Small intestine (tissue), 7 donors: ENCODE measurements around the gene KLK15. TPM values are rescaled to one million over a fixed set of nuclear protein-coding genes. Genes with fewer than 3 reads are reported as not detected.

Source experiments
- DNase-seq, 2 donors: peaks; one replicate each; pipeline versions ENCODE4 v3.0.0 to v3.0.0-alpha.2; 2013
- FAIRE-seq: peaks from 2 replicates; lab custom pipeline; 2012; peaks lifted over from hg19 to GRCh38; lab: Jason Lieb, UNC
- H3K27ac ChIP-seq, 3 donors: one replicate each; pipeline ENCODE4 v1.5.1; 2013; ENCODE audit warnings: low read length in 2 of 3, mild to moderate bottlenecking in 2 of 3, control low read depth in 1 of 3, inconsistent platforms in 1 of 3, low read depth in 1 of 3, moderate library complexity in 1 of 3
- H3K27me3 ChIP-seq, 3 donors: one replicate each; pipeline ENCODE4 v1.6.1; 2013; ENCODE audit warnings: low read length in 3 of 3, inconsistent platforms in 1 of 3; ENCODE audit not compliant: control insufficient read depth in 3 of 3, insufficient read depth in 3 of 3
- H3K36me3 ChIP-seq, 3 donors: one replicate each; pipeline ENCODE4 v1.6.1; 2013; ENCODE audit warnings: low read length in 3 of 3, inconsistent platforms in 1 of 3, low read depth in 1 of 3, mild to moderate bottlenecking in 1 of 3, moderate library complexity in 1 of 3; ENCODE audit not compliant: control insufficient read depth in 3 of 3, insufficient read depth in 2 of 3
- H3K4me1 ChIP-seq, 3 donors: one replicate each; pipeline ENCODE4 v1.6.1; 2013; ENCODE audit warnings: low read length in 2 of 3, inconsistent platforms in 1 of 3, low read depth in 1 of 3, mild to moderate bottlenecking in 1 of 3, moderate library complexity in 1 of 3; ENCODE audit not compliant: control insufficient read depth in 3 of 3, insufficient read depth in 2 of 3
- H3K4me3 ChIP-seq, 3 donors: one replicate each; pipeline ENCODE4 v1.5.1; 2013; ENCODE audit warnings: low read length in 3 of 3, control low read depth in 1 of 3, inconsistent platforms in 1 of 3, low read depth in 1 of 3, mild to moderate bottlenecking in 1 of 3, moderate library complexity in 1 of 3
- H3K9me3 ChIP-seq, 2 donors: one replicate each; pipeline ENCODE4 v1.6.1; 2013; ENCODE audit warnings: low read depth in 1 of 2, low read length in 1 of 2; ENCODE audit not compliant: control insufficient read depth in 2 of 2, insufficient read depth in 1 of 2
- WGBS, 3 donors: extraction: QIAGEN DNeasy Blood & Tissue Kit; methylation state at CpG; one replicate each; pipeline ENCODE4 v1.1.7; 2013; 5-methylcytosine and 5-hydroxymethylcytosine counted together
- polyA plus RNA-seq, 4 donors: library from polyadenylated mRNA; stranded (reverse) in 3 of 4; unstranded in 1 of 4; fragments of 200-250 nt in 3 of 4; fragments of 120-200 nt in 1 of 4; gene quantifications; one replicate each; pipeline versions ENCODE4 v1.2.1 to v1.2.3, GENCODE V29; 2013
- donor health status: healthy with polysubstance abuse.
- donor health status: control.
- donor health status: control.
- donor health status: Bipolar disorder and iron deficiency.
- donor health status: healthy.

KLK15 gene
- polyA plus RNA-seq, 4 donors = 0.24 TPM; not detected in 3

- no peaks in the 10 kb centered on the region for H3K4me1 ChIP-seq
- no peak for DNase-seq
- H3K4me3 ChIP-seq = no peak within 1 kb of the TSS
- FAIRE-seq = no peak
- WGBS, 3 donors = 61 to 75% (median 71%) methylated on average over 9 of the region's 9 CpGs
- peaks cover 0 to 9% (median 4%) of the 10 kb centered on the region in 3 donors for H3K27me3 ChIP-seq
- H3K36me3 ChIP-seq = no peaks in the 10 kb centered on the region
- no peaks in the 10 kb centered on the region for H3K9me3 ChIP-seq
- no peak within 1 kb of the TSS for H3K27ac ChIP-seq
Observed at GRCh38 chr19:50854636-50855410, 21.4 kb upstream of the KLK15 start, which contains the start of gene KLK3. Gene KLK3, plus strand, starts transcription at chr19:50854915. Its CDS starts 41 bp downstream, at chr19:50854956.

- Histone ChIP-seq H3K27ac (no peak overlapping the region), H3K36me3 (no peaks in the 10 kb centered on the region), H3K27me3 (peaks cover 0 to 7% (median 4%) of the 10 kb centered on the region in 3 donors), H3K4me3 (no peak overlapping the region), H3K4me1 (no peaks in the 10 kb centered on the region), H3K9me3 (no peaks in the 10 kb centered on the region)
- 33 to 65% (median 39%) methylated on average over 4 of the region's 4 CpGs for WGBS, 3 donors
- FAIRE-seq (no peak), DNase-seq (no peak)
Observed at GRCh38 chr19:50851620-50852019, 18.2 kb upstream of the KLK15 start.

GRCh38 chr19:50850738-50851137 is 17.4 kb upstream of the KLK15 start:
- Histone ChIP-seq H3K27me3 (peaks cover 0 to 7% (median 4%) of the 10 kb centered on the region in 3 donors), H3K27ac (no peak overlapping the region), H3K4me1 (no peaks in the 10 kb centered on the region), H3K36me3 (no peaks in the 10 kb centered on the region), H3K9me3 (no peaks in the 10 kb centered on the region), H3K4me3 (no peak overlapping the region)
- no peak for DNase-seq
- 43 to 47% (median 44%) methylated on average over 3 of the region's 3 CpGs for WGBS, 3 donors
- FAIRE-seq = no peak

- H3K4me1 ChIP-seq = no peaks in the 10 kb centered on the region
- FAIRE-seq = no peak
Observed at GRCh38 chr19:50844296-50844935, 11.0 kb upstream of the KLK15 start.

GRCh38 chr19:50843701-50844221 is 10.4 kb upstream of the KLK15 start:
- Histone ChIP-seq H3K27me3 (peaks cover 0 to 5% (median 0%) of the 10 kb centered on the region in 3 donors), H3K9me3 (peaks cover 0 to 9% of the 10 kb centered on the region in 2 donors), H3K27ac (no peak overlapping the region), H3K36me3 (no peaks in the 10 kb centered on the region), H3K4me1 (no peaks in the 10 kb centered on the region), H3K4me3 (no peak overlapping the region)
- FAIRE-seq = no peak
- 60 to 75% (median 63%) methylated on average over 7 of the region's 7 CpGs for WGBS, 3 donors
- no peak for DNase-seq

More at GRCh38 chr19:50844296-50844935, 11.0 kb upstream of the KLK15 start:
- H3K27ac ChIP-seq = no peak overlapping the region
- H3K4me3 ChIP-seq = no peak overlapping the region
- WGBS, 3 donors = 53 to 63% (median 55%) methylated on average over 8 of the region's 8 CpGs
- H3K36me3 ChIP-seq = no peaks in the 10 kb centered on the region
- H3K9me3 ChIP-seq = peaks cover 0 to 9% of the 10 kb centered on the region in 2 donors
- peaks cover 0 to 5% (median 0%) of the 10 kb centered on the region in 3 donors for H3K27me3 ChIP-seq
- no peak for DNase-seq

GRCh38 chr19:50843205-50843604 is 9.8 kb upstream of the KLK15 start:
- no peak overlapping the region for H3K27ac ChIP-seq
- H3K9me3 ChIP-seq = peaks cover 0 to 9% of the 10 kb centered on the region in 2 donors
- no peaks in the 10 kb centered on the region for H3K4me1 ChIP-seq
- no peak overlapping the region for H3K4me3 ChIP-seq
- WGBS, 3 donors = 94 to 96% (median 94%) methylated on average over 2 of the region's 2 CpGs
- no peaks in the 10 kb centered on the region for H3K36me3 ChIP-seq
- peaks cover 0 to 5% (median 0%) of the 10 kb centered on the region in 3 donors for H3K27me3 ChIP-seq
- DNase-seq (no peak), FAIRE-seq (no peak)

- H3K27me3 ChIP-seq = peaks cover 0 to 8% (median 0%) of the 10 kb centered on the region in 3 donors
- WGBS, 3 donors = 37 to 68% (median 51%) methylated on average over 6 of the region's 6 CpGs
- FAIRE-seq (no peak), DNase-seq (no peak)
- no peak overlapping the region for H3K27ac ChIP-seq
- H3K4me1 ChIP-seq = no peaks in the 10 kb centered on the region
- H3K36me3 ChIP-seq = no peaks in the 10 kb centered on the region
- peaks cover 0 to 9% of the 10 kb centered on the region in 2 donors for H3K9me3 ChIP-seq
- no peak overlapping the region for H3K4me3 ChIP-seq
Observed at GRCh38 chr19:50842130-50842529, 8.8 kb upstream of the KLK15 start.
